ENCODE data around the gene C4BPA. TPM values are rescaled to one million over a fixed set of nuclear protein-coding genes. Genes with fewer than 3 reads are reported as not detected.

C4BPA gene
- total and polyA plus RNA-seq, 2 of the 8 experiments (the other 6 are each of a cell fraction or from before 2014, with no cell fraction given), result not detected

- TF ChIP-seq MAX (IDR thresholded peaks at IDR 0.05) (no peak), BACH1 (IDR thresholded peaks at IDR 0.05; ENCODE audit: low read length) (no peak), SIX5 (IDR thresholded peaks at IDR 0.05; ENCODE audit: low read depth, low read length) (no peak), POLR2AphosphoS5 (IDR thresholded peaks at IDR 0.05; ENCODE audit: low read depth, low read length) (no peak), JUND (IDR thresholded peaks at IDR 0.05; ENCODE audit: low read length) (no peak), SAP30 (IDR thresholded peaks at IDR 0.05; ENCODE audit: insufficient read depth, insufficient replicate concordance, low read length) (no peak)
These were observed 44.2 kb upstream of the C4BPA start (continued) for GRCh38 chr1:207059881-207060280.
